Panc1 (cell line): Measurements from ENCODE around the gene SRSF5. TPM values are rescaled to one million over a fixed set of nuclear protein-coding genes. Genes with fewer than 3 reads are reported as not detected.

Experiments used
- ATAC-seq: fragments of 200-7000 bp; cut with Tn5 transposase; 2 replicates; pipeline ENCODE4 v1.9.1; 2020; ENCODE audit warnings: mild to moderate bottlenecking, moderate library complexity
- BruUV-seq: library from RNA; stranded (reverse); fragments of 400-500 nt; replicated peaks from 2 replicates; lab custom pipeline; 2021; lab: Mats Ljungman, UMichigan
- CTCF ChIA-PET: fragments of 300-600 bp; sonication (Branson Sonifier 250); formaldehyde crosslinking; loops from one replicate; lab custom pipeline; 2022; ENCODE audit warnings: antibody characterized with exemption; lab: Charles Lee
- POLR2A ChIA-PET: fragments of 300-600 bp; sonication (Branson Sonifier 250); formaldehyde crosslinking; loops from one replicate; lab custom pipeline; 2022; ENCODE audit warnings: antibody characterized with exemption; lab: Charles Lee
- DNase-seq: peaks from one replicate; pipeline ENCODE4 v3.0.0-alpha.2; 2010; ENCODE audit warnings: low read depth, low spot score
- H3K27ac ChIP-seq: 2 replicates; pipeline ENCODE4 v1.5.1; 2011; ENCODE audit warnings: mild to moderate bottlenecking, low read length, inconsistent platforms
- H3K27me3 ChIP-seq: fragments of 200-500 bp; sonication (Bioruptor generic); 2 replicates; pipeline ENCODE4 v1.6.0; 2014; ENCODE audit warnings: low read length, inconsistent platforms; ENCODE audit not compliant: control insufficient read depth, insufficient read depth
- H3K36me3 ChIP-seq: fragments of 200-500 bp; sonication (Bioruptor generic); 2 replicates; pipeline ENCODE4 v1.5.1; 2014; ENCODE audit warnings: inconsistent platforms, mild to moderate bottlenecking, low read length, moderate library complexity; ENCODE audit not compliant: control insufficient read depth, insufficient read depth
- H3K4me1 ChIP-seq: 2 replicates; pipeline ENCODE4 v1.5.1; 2011; ENCODE audit warnings: inconsistent platforms, mild to moderate bottlenecking, low read length, moderate library complexity; ENCODE audit not compliant: control insufficient read depth, insufficient read depth
- H3K4me3 ChIP-seq, 2 experiments: 2 replicates each; pipeline ENCODE4 v1.5.1; 2011 to 2012; ENCODE audit warnings: low read depth in 2 of 2, low read length in 2 of 2, mild to moderate bottlenecking in 2 of 2, inconsistent platforms in 1 of 2, moderate library complexity in 1 of 2
- H3K9me3 ChIP-seq: fragments of 200-500 bp; sonication (Bioruptor generic); 2 replicates; pipeline ENCODE4 v1.5.1; 2014; ENCODE audit warnings: low read depth, mild to moderate bottlenecking, inconsistent platforms, low read length, moderate library complexity; ENCODE audit not compliant: control insufficient read depth, insufficient read depth
- POLR2AphosphoS5 ChIP-seq: IDR thresholded peaks from 2 replicates; pipeline ENCODE4 v1.6.1; 2012; ENCODE audit warnings: mild to moderate bottlenecking, low read depth, low read length, moderate library complexity
- SIN3A ChIP-seq: IDR thresholded peaks from 2 replicates; pipeline ENCODE4 v1.6.1; 2012; ENCODE audit warnings: low read depth, mild to moderate bottlenecking, low read length, moderate library complexity, borderline replicate concordance; ENCODE audit not compliant: insufficient read depth
- TCF7L2 ChIP-seq: IDR thresholded peaks from 2 replicates; pipeline ENCODE4 v1.6.1; 2011; ENCODE audit warnings: mild to moderate bottlenecking, low read depth, low read length, inconsistent platforms
- in situ Hi-C: cut with HindIII; loops from 2 replicates; pipeline ENCODE4 v1.10.0; 2016; ENCODE audit warnings: low sequenced_read_pairs, low pct_unique_long_range_greater_than_20kb
- intact Hi-C: fragments of 100-400 bp; cut with micrococcal nuclease; formaldehyde crosslinking; loops from one replicate; pipeline ENCODE4 v1.10.0; 2022; ENCODE audit not compliant: unreplicated experiment
- total RNA-seq: library from RNA; stranded (reverse); gene quantifications from one replicate; pipeline ENCODE4 v1.2.1, GENCODE V29; 2021; ENCODE audit not compliant: unreplicated experiment
- TF ChIP-seq, protein P1 (sequence below), 2 experiments: IDR thresholded peaks; 2 replicates each; pipeline ENCODE4 v1.6.1; 2011 to 2012; ENCODE audit warnings: low read depth in 2 of 2, control low read depth in 1 of 2, low read length in 1 of 2, mild to moderate bottlenecking in 1 of 2, moderate library complexity in 1 of 2; ENCODE audit not compliant: insufficient read depth in 1 of 2
- TF ChIP-seq, protein P2 (sequence below): fragments of 450-650 bp; IDR thresholded peaks from 2 replicates; pipeline ENCODE4 v1.5.1; 2017; ENCODE audit warnings: mild to moderate bottlenecking

SRSF5 gene
- total RNA-seq, 1 experiment from 2014 or later, result 154 TPM

DNA sequence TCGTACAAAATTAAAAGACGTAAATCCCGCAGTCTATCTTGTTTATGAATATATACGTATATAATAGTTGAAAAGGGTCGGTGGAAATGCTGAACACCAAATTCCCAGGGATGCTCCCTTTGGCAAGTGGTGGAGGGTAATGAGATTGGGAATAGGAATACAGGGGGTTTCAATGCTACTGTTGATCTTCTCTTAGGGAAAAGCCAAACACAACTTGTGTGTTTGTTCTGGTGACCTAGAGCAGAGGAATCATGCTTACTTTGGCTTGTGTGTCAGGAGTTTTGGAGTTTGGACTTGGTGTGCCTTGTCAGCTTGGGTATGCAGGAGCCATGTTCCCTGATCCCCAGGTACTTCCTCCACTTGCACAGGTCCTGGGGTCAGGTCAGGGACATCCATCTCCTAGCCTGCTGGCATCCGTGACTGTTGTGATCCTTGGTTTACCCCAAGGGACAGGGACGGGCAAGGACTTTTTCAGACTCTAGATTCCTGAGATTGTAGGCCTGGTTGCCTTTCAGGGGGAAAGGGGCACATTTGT, 26.0 kb downstream of the SRSF5 start:
- H3K4me3 ChIP-seq, result no peak overlapping the region
- TF ChIP-seq POLR2AphosphoS5 (no peak), TCF7L2 (no peak), SIN3A (no peak)
- TF ChIP-seq, protein P1, sequence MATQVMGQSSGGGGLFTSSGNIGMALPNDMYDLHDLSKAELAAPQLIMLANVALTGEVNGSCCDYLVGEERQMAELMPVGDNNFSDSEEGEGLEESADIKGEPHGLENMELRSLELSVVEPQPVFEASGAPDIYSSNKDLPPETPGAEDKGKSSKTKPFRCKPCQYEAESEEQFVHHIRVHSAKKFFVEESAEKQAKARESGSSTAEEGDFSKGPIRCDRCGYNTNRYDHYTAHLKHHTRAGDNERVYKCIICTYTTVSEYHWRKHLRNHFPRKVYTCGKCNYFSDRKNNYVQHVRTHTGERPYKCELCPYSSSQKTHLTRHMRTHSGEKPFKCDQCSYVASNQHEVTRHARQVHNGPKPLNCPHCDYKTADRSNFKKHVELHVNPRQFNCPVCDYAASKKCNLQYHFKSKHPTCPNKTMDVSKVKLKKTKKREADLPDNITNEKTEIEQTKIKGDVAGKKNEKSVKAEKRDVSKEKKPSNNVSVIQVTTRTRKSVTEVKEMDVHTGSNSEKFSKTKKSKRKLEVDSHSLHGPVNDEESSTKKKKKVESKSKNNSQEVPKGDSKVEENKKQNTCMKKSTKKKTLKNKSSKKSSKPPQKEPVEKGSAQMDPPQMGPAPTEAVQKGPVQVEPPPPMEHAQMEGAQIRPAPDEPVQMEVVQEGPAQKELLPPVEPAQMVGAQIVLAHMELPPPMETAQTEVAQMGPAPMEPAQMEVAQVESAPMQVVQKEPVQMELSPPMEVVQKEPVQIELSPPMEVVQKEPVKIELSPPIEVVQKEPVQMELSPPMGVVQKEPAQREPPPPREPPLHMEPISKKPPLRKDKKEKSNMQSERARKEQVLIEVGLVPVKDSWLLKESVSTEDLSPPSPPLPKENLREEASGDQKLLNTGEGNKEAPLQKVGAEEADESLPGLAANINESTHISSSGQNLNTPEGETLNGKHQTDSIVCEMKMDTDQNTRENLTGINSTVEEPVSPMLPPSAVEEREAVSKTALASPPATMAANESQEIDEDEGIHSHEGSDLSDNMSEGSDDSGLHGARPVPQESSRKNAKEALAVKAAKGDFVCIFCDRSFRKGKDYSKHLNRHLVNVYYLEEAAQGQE (IDR thresholded peaks at IDR 0.05; ENCODE audit: insufficient read depth in 1 of 2, low read depth in 2 of 2, low read length in 1 of 2), result no peak
- TF ChIP-seq, protein P2, sequence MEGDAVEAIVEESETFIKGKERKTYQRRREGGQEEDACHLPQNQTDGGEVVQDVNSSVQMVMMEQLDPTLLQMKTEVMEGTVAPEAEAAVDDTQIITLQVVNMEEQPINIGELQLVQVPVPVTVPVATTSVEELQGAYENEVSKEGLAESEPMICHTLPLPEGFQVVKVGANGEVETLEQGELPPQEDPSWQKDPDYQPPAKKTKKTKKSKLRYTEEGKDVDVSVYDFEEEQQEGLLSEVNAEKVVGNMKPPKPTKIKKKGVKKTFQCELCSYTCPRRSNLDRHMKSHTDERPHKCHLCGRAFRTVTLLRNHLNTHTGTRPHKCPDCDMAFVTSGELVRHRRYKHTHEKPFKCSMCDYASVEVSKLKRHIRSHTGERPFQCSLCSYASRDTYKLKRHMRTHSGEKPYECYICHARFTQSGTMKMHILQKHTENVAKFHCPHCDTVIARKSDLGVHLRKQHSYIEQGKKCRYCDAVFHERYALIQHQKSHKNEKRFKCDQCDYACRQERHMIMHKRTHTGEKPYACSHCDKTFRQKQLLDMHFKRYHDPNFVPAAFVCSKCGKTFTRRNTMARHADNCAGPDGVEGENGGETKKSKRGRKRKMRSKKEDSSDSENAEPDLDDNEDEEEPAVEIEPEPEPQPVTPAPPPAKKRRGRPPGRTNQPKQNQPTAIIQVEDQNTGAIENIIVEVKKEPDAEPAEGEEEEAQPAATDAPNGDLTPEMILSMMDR, result no peak
- no peak for ATAC-seq
- no peak for DNase-seq
- in situ Hi-C loops, result no loop called here
- no peak overlapping the region for H3K27ac ChIP-seq
- H3K4me1 ChIP-seq, result no peaks in the 10 kb centered on the region
- ChIA-PET CTCF (no interaction called here), POLR2A (no interaction called here)
- H3K9me3 ChIP-seq, result no peaks in the 10 kb centered on the region
- intact Hi-C loops, result no loop called here
- H3K36me3 ChIP-seq, result no peaks in the 10 kb centered on the region
- no TSS peak for BruUV-seq
- no peaks in the 10 kb centered on the region for H3K27me3 ChIP-seq

DNA sequence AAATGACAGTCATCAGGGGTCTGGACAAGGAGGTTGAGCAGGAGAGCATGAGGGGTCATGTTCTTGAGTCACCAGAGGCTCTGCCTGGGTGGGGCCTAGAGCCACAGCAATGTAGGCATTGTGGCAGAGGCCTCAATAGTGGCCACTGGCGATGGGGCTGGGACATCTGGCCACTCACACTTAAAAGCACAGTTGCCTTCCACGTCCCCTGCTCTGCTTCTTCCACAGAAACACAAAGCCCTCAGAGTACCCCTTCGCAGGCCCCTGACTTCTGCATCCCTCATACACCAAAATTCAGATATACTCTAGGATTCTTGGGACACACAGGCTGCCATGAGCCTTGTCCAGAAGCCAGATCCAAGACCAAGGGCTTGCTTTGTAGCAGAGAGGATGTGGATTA, 27.8 kb downstream of the SRSF5 start:
- ChIA-PET POLR2A (interaction anchor here (0.6 kb wide), 1 partner anchor 30 kb away, joined by 7 read pairs; no protein-coding TSS in a partner anchor), CTCF (no interaction called here)
- no peak for DNase-seq
- TF ChIP-seq TCF7L2 (no peak), SIN3A (no peak), POLR2AphosphoS5 (no peak)
- TF ChIP-seq, protein P1 (IDR thresholded peaks at IDR 0.05; ENCODE audit: insufficient read depth in 1 of 2, low read depth in 2 of 2, low read length in 1 of 2), result no peak
- TF ChIP-seq, protein P2, result no peak
- ATAC-seq, result no peak
- BruUV-seq, result no TSS peak
- Histone ChIP-seq H3K36me3 (no peaks in the 10 kb centered on the region), H3K27me3 (no peaks in the 10 kb centered on the region), H3K27ac (no peak overlapping the region), H3K9me3 (no peaks in the 10 kb centered on the region), H3K4me3 (no peak overlapping the region), H3K4me1 (no peaks in the 10 kb centered on the region)
- intact Hi-C loops, result no loop called here
- in situ Hi-C loops, result no loop called here
